Gastrocnemius medialis (tissue), 4 donors: ENCODE results near the gene MMP27. TPM values are rescaled to one million over a fixed set of nuclear protein-coding genes. Genes with fewer than 3 reads are reported as not detected.
"Not testable (repeated sequence)": the region's sequence is repeated elsewhere in the genome, so short reads cannot be mapped to it uniquely, and the experiment has no call there.

ENCODE experiments used
- ATAC-seq, 2 donors: fragments of 150-250 bp; one replicate each; pipeline ENCODE4 v1.9.1; 2016
- DNase-seq, 2 donors: peaks; one replicate each; pipeline ENCODE4 v3.0.0-alpha.2; 2019
- H3K27ac ChIP-seq, 4 donors: fragments of 200-600 bp; sonication (generic); 1 replicate in 1 of 4; 2 replicates in 3 of 4; pipeline ENCODE4 v1.5.1; 2016 to 2018; ENCODE audit warnings: mild to moderate bottlenecking in 2 of 4, moderate library complexity in 1 of 4
- H3K27me3 ChIP-seq, 3 donors: fragments of 200-600 bp; sonication (generic) in 2 of 3; 1 replicate in 1 of 3; 2 replicates in 2 of 3; pipeline versions ENCODE4 v1.5.1 to v1.6.0; 2016 to 2019; ENCODE audit warnings: mild to moderate bottlenecking in 1 of 3, moderate library complexity in 1 of 3
- H3K36me3 ChIP-seq, 2 donors: fragments of 200-600 bp; sonication (generic) in 1 of 2; one replicate each; pipeline ENCODE4 v1.5.1; 2017 to 2018
- H3K4me1 ChIP-seq, 2 donors: fragments of 200-600 bp; sonication (generic) in 1 of 2; one replicate each; pipeline ENCODE4 v1.5.1; 2016 to 2017; ENCODE audit warnings: mild to moderate bottlenecking in 2 of 2
- H3K4me3 ChIP-seq, 4 donors: fragments of 200-600 bp; sonication (generic) in 3 of 4; 1 replicate in 1 of 4; 2 replicates in 3 of 4; pipeline ENCODE4 v1.5.1; 2016 to 2019; ENCODE audit warnings: mild to moderate bottlenecking in 2 of 4
- H3K9me3 ChIP-seq, 3 donors: fragments of 200-600 bp; sonication (generic) in 2 of 3; 1 replicate in 1 of 3; 2 replicates in 2 of 3; pipeline ENCODE4 v1.5.1; 2016 to 2019
- POLR2A ChIP-seq, 2 donors: fragments of 450-650 bp; IDR thresholded peaks; one replicate each; pipeline ENCODE4 v1.6.1; 2017; ENCODE audit warnings: antibody characterized with exemption in 2 of 2, mild to moderate bottlenecking in 2 of 2, moderate library complexity in 2 of 2
- in situ Hi-C, 4 donors: fragments of 200-750 bp; cut with MboI; loops; one replicate each; pipeline versions ENCODE4 v1.15.0 to v1.8.0; 2017; ENCODE audit warnings: low sequenced_read_pairs in 4 of 4
- intact Hi-C: fragments of 100-400 bp; cut with DNase I; formaldehyde crosslinking; loops from one replicate; pipeline ENCODE4 v1.15.1; 2023; ENCODE audit warnings: low total_unique reads
- total RNA-seq, 4 donors: library from RNA; depleted of rRNA; stranded (reverse); fragments of >200 nt; gene quantifications; one replicate each; pipeline versions ENCODE4 v1.1.0 to v1.2.3, GENCODE V29; 2016
- TF ChIP-seq, protein P1 (sequence below), 5 experiments: fragments of 450-650 bp in 3 of 5; fragments of 200-600 bp in 2 of 5; sonication (generic) in 2 of 5; IDR thresholded peaks in 4 of 5; conservative IDR thresholded peaks in 1 of 5; 1 replicate in 4 of 5; 2 replicates in 1 of 5; pipeline ENCODE4 v1.5.1; 2016 to 2019; ENCODE audit warnings: antibody characterized with exemption in 5 of 5, mild to moderate bottlenecking in 3 of 5, moderate library complexity in 3 of 5

The MMP27 gene, protein sequence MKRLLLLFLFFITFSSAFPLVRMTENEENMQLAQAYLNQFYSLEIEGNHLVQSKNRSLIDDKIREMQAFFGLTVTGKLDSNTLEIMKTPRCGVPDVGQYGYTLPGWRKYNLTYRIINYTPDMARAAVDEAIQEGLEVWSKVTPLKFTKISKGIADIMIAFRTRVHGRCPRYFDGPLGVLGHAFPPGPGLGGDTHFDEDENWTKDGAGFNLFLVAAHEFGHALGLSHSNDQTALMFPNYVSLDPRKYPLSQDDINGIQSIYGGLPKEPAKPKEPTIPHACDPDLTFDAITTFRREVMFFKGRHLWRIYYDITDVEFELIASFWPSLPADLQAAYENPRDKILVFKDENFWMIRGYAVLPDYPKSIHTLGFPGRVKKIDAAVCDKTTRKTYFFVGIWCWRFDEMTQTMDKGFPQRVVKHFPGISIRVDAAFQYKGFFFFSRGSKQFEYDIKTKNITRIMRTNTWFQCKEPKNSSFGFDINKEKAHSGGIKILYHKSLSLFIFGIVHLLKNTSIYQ
- total RNA-seq: not detected

DNA sequence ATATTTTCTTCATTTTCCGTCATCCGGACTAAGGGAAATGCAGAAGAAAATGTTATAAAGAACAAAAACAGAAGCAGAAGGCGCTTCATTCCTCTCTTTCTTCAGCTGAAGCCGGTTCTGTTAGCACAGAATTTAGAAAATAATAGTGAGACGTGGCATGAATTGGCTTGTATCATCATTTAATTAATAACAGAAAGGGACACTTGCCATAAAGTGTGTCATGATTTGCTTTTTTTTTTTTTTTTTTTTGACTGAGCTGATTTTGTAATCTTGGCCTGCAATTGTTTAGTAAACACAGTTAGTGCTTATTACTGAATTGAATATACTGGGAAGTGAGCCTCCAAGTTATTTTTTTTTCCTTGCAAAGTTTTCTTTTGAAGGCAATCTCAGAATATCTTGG lies at the start of gene MMP27:
Gene MMP27 (minus strand): TSS at position 144 of the 400 bp plus-strand sequence. CDS start 55 bp downstream, at position 89.
- H3K36me3 ChIP-seq: no peaks in the 10 kb centered on the region
- no peaks in the 10 kb centered on the region for H3K27me3 ChIP-seq
- intact Hi-C loops: no loop called here
- TF ChIP-seq, protein P1, sequence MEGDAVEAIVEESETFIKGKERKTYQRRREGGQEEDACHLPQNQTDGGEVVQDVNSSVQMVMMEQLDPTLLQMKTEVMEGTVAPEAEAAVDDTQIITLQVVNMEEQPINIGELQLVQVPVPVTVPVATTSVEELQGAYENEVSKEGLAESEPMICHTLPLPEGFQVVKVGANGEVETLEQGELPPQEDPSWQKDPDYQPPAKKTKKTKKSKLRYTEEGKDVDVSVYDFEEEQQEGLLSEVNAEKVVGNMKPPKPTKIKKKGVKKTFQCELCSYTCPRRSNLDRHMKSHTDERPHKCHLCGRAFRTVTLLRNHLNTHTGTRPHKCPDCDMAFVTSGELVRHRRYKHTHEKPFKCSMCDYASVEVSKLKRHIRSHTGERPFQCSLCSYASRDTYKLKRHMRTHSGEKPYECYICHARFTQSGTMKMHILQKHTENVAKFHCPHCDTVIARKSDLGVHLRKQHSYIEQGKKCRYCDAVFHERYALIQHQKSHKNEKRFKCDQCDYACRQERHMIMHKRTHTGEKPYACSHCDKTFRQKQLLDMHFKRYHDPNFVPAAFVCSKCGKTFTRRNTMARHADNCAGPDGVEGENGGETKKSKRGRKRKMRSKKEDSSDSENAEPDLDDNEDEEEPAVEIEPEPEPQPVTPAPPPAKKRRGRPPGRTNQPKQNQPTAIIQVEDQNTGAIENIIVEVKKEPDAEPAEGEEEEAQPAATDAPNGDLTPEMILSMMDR (IDR thresholded peaks at IDR 0.05 in 4 of 5, conservative IDR thresholded peaks at IDR 0.05 in 1 of 5): no peak
- no peak for TF ChIP-seq POLR2A (IDR thresholded peaks at IDR 0.05)
- no peaks in the 10 kb centered on the region for H3K9me3 ChIP-seq
- peak within 1 kb of the TSS in 1 of 4 donors; percentile 18 for H3K4me3 ChIP-seq
- ATAC-seq: no peak
- H3K27ac ChIP-seq: no peak within 1 kb of the TSS
- in situ Hi-C loops: no loop called here
- H3K4me1 ChIP-seq: no peaks in the 10 kb centered on the region
- no peak for DNase-seq

DNA sequence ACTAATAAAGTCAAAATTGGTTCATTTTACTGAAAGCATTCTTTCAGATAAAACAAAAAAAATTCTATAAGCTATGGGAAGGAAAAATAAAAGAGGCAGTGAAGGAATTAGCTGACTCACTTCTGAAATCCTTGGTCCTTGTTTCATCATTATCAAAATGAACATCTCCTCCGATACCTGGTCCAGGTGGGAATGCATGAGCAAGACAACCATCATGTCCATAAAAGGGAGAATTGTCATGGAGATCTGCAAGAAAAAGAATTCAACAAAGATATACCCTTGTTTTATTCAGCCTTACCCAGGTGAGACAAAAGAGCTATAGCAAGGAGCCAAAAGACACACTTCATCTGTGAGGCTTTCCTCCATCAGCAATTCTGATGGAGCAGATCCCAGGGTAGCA lies 47.7 kb upstream of the MMP27 start:
- no peaks in the 10 kb centered on the region for H3K4me1 ChIP-seq
- intact Hi-C loops (no loop called here), in situ Hi-C loops (no loop called here)
- DNase-seq: no peak
- H3K36me3 ChIP-seq: no peaks in the 10 kb centered on the region
- H3K9me3 ChIP-seq: no peaks in the 10 kb centered on the region
- no peaks in the 10 kb centered on the region for H3K27me3 ChIP-seq
- TF ChIP-seq POLR2A (IDR thresholded peaks at IDR 0.05): no peak
- TF ChIP-seq, protein P1 (IDR thresholded peaks at IDR 0.05 in 4 of 5, conservative IDR thresholded peaks at IDR 0.05 in 1 of 5): no peak
- ATAC-seq: no peak
- H3K27ac ChIP-seq: no peak overlapping the region
- no peak overlapping the region for H3K4me3 ChIP-seq

DNA sequence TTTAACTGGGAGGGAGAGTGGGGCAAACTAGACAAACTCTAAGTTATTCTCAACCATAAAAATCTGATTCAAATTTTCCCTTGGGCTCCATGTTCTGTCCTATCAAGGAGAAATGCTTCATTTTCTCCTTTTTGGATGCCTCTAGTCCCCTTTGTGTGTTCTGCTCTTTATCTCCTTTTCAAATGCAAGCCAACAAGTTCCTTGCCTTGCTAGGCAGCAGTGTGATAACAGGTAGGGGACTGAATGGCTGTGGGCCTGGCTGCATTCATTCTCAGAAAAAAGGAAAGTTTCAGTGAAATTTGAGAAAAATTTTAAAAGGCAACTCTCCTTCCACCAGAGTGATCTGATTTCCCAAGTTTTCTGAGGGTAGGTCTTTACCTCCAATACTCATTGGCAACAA lies 46.1 kb upstream of the MMP27 start:
- no peak for ATAC-seq

DNA sequence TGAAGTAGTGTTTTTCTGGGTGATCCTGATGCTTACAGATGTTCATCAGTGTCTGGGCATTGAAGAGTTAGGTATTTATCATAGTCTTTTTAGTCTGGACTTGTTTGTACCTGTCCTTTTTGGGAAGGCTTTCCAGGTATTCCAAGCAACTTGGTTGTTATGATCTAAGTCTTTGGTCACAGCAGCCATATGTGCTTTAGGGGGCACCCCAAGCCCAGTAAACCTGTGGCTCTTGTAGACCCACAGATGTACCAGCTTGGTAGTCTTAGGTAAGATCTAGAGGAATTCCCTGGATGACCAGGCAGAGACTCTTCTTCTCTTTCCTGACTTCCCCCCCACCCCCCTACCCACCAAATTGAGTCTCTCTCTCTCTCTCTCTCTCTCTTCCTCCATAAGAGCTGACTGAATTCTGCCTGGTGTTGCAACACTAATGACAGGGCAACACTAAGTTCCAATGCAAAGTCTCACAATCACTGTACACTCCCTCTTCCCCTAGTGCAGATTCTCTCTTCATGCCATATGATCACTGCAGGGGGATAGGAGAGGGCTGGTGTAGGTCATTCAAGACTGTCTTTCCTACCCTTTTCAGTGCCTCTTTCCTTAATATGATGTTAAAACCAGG lies 43.6 kb upstream of the MMP27 start:
- intact Hi-C loops: no loop called here
- Histone ChIP-seq H3K4me3 (no peak overlapping the region), H3K36me3 (no peaks in the 10 kb centered on the region), H3K9me3 (no peaks in the 10 kb centered on the region), H3K27ac (no peak overlapping the region), H3K4me1 (no peaks in the 10 kb centered on the region), H3K27me3 (no peaks in the 10 kb centered on the region)
- TF ChIP-seq, protein P1 (IDR thresholded peaks at IDR 0.05 in 4 of 5, conservative IDR thresholded peaks at IDR 0.05 in 1 of 5): no peak
- no peak for TF ChIP-seq POLR2A (IDR thresholded peaks at IDR 0.05)
- in situ Hi-C loops: loop anchor here in 1 of 4 donors (25.0 kb wide), 1 partner anchor 188 kb away; no protein-coding TSS in a partner anchor
- DNase-seq: no peak
- no peak for ATAC-seq

More for the DNA sequence above, 46.1 kb upstream of the MMP27 start:
- DNase-seq: no peak
- Histone ChIP-seq H3K27ac (no peak overlapping the region), H3K27me3 (no peaks in the 10 kb centered on the region), H3K4me3 (no peak overlapping the region), H3K9me3 (no peaks in the 10 kb centered on the region), H3K4me1 (no peaks in the 10 kb centered on the region), H3K36me3 (no peaks in the 10 kb centered on the region)
- TF ChIP-seq, protein P1 (IDR thresholded peaks at IDR 0.05 in 4 of 5, conservative IDR thresholded peaks at IDR 0.05 in 1 of 5): no peak
- no peak for TF ChIP-seq POLR2A (IDR thresholded peaks at IDR 0.05)
- in situ Hi-C loops (no loop called here), intact Hi-C loops (no loop called here)

DNA sequence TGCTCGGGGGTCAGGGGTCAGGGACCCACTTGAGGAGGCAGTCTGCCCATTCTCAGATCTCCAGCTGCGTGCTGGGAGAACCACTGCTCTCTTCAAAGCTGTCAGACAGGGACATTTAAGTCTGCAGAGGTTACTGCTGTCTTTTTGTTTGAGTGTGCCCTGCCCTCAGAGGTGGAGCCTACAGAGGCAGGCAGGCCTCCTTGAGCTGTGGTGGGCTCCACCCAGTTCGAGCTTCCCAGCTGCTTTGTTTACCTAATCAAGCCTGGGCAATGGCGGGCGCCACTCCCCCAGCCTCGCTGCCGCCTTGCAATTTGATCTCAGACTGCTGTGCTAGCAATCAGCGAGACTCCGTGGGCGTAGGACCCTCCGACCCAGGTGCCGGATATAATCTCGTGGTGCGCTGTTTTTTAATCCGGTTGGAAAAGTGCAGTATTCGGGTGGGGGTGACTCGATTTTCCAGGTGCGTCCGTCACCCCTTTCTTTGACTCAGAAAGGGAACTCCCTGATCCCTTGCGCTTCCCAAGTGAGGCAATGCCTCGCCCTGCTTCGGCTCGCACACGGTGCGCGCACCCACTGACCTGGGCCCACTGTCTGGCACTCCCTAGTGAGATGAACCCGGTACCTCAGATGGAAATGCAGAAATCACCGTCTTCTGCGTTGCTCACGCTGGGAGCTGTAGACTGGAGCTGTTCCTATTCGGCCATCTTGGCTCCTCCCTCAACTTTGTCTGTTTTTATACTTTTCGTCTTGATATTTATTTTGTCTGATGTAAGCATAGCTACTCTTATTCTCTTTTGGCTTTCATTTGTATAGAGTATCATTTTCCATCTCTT lies 41.4 kb upstream of the MMP27 start:
- H3K9me3 ChIP-seq, H3K36me3 ChIP-seq, intact Hi-C loops, H3K4me1 ChIP-seq, H3K27ac ChIP-seq, DNase-seq, H3K4me3 ChIP-seq, ATAC-seq, H3K27me3 ChIP-seq: not testable (repeated sequence)
- in situ Hi-C loops: loop anchor here in 1 of 4 donors (25.0 kb wide), 1 partner anchor 190 kb away; no protein-coding TSS in a partner anchor
